HL-60 (cell line): ENCODE data around the gene TM4SF18.

Source experiments
- DNase-seq, 2 experiments: peaks; one replicate each; pipeline ENCODE4 v3.0.0-alpha.2; 2010 to 2020; ENCODE audit warnings: low read depth in 1 of 2, low spot score in 1 of 2
- H3K27ac ChIP-seq: fragments of 250-450 bp; sonication (Bioruptor Pico); replicated peaks from 2 replicates; pipeline ENCODE4 v1.5.1; 2020; ENCODE audit warnings: mild to moderate bottlenecking, moderate library complexity
- H3K27me3 ChIP-seq: fragments of 250-450 bp; sonication (Bioruptor Pico); 2 replicates; pipeline ENCODE4 v1.5.1; 2021; ENCODE audit warnings: mild to moderate bottlenecking, moderate library complexity; ENCODE audit not compliant: insufficient read depth, poor library complexity, severe bottlenecking
- H3K4me3 ChIP-seq: replicated peaks from 2 replicates; pipeline ENCODE4 v1.5.1; 2011; ENCODE audit warnings: mild to moderate bottlenecking, control low read depth, low read length; ENCODE audit not compliant: insufficient read depth
- CTCF ChIP-seq: IDR thresholded peaks from one replicate; pipeline ENCODE4 v1.5.1; 2011; ENCODE audit warnings: low read length, control low read depth, inconsistent platforms; ENCODE audit not compliant: insufficient read depth
- GABPA ChIP-seq: IDR thresholded peaks from 2 replicates; pipeline ENCODE4 v1.6.1; 2012; ENCODE audit warnings: low read depth
- POLR2AphosphoS5 ChIP-seq: IDR thresholded peaks from 2 replicates; pipeline ENCODE4 v1.6.1; 2012; ENCODE audit warnings: low read depth
- REST ChIP-seq: IDR thresholded peaks from 2 replicates; pipeline ENCODE4 v1.6.1; 2012; ENCODE audit warnings: low read depth; ENCODE audit not compliant: insufficient replicate concordance
- SPI1 ChIP-seq: IDR thresholded peaks from 2 replicates; pipeline ENCODE4 v1.6.1; 2012; ENCODE audit warnings: low read depth, mild to moderate bottlenecking, borderline replicate concordance

TM4SF18 gene

GRCh38 chr3:149291178-149291577 is 42.3 kb downstream of the TM4SF18 start:
- DNase-seq, result no peak
- H3K27me3 ChIP-seq, result no peaks in the 10 kb centered on the region
- TF ChIP-seq SPI1, result no peak
- TF ChIP-seq GABPA, result no peak
- peak; percentile 13 for TF ChIP-seq CTCF
- TF ChIP-seq REST, result no peak
- TF ChIP-seq POLR2AphosphoS5, result no peak
- no peak overlapping the region for H3K4me3 ChIP-seq
- H3K27ac ChIP-seq, result no peak overlapping the region

GRCh38 chr3:149288655-149289054 is 44.8 kb downstream of the TM4SF18 start:
- Histone ChIP-seq H3K4me3 (no peak overlapping the region), H3K27ac (no peak overlapping the region), H3K27me3 (no peaks in the 10 kb centered on the region)
- no peak for DNase-seq
- TF ChIP-seq SPI1, result no peak
- no peak for TF ChIP-seq CTCF
- no peak for TF ChIP-seq REST
- no peak for TF ChIP-seq POLR2AphosphoS5
- no peak for TF ChIP-seq GABPA

GRCh38 chr3:149284034-149284433 is 49.4 kb downstream of the TM4SF18 start:
- TF ChIP-seq CTCF (no peak), REST (no peak), GABPA (no peak), POLR2AphosphoS5 (no peak), SPI1 (no peak)
- Histone ChIP-seq H3K4me3 (no peak overlapping the region), H3K27ac (no peak overlapping the region), H3K27me3 (no peaks in the 10 kb centered on the region)
- no peak for DNase-seq
